ENCODE data around the gene DHPS. TPM values are rescaled to one million over a fixed set of nuclear protein-coding genes. Genes with fewer than 3 reads are reported as not detected.
"Not testable (repeated sequence)": the region's sequence is repeated elsewhere in the genome, so short reads cannot be mapped to it uniquely, and the experiment has no call there.

DHPS gene
- total and polyA plus RNA-seq, 5 donors from 2014 or later: 78.5 to 122 (median 98.2) TPM

GRCh38 chr19:12648088-12648487 is 33.6 kb downstream of the DHPS start:
- no peaks in the 10 kb centered on the region for H3K4me1 ChIP-seq (ENCODE audit: control insufficient read depth, insufficient read depth, low read length, poor library complexity, severe bottlenecking)
- no peaks in the 10 kb centered on the region for H3K27me3 Mint-ChIP-seq
- H3K4me1 Mint-ChIP-seq: no peaks in the 10 kb centered on the region
- ATAC-seq (ENCODE audit: low read depth in 2 of 2) (no peak), DNase-seq (no peak)
- H3K36me3 Mint-ChIP-seq: peaks cover 14% of the 10 kb centered on the region
- H3K27ac ChIP-seq (ENCODE audit: insufficient read depth, low read length, poor library complexity, severe bottlenecking): no peak overlapping the region
- H3K9me3 ChIP-seq (ENCODE audit: control insufficient read depth in 2 of 2, low read length in 2 of 2): no peaks in the 10 kb centered on the region
- H3K4me3 Mint-ChIP-seq: no peak overlapping the region
- H3K9me3 Mint-ChIP-seq: peaks cover 0 to 1% (median 0%) of the 10 kb centered on the region in 7 donors
- H3K27ac Mint-ChIP-seq: no peak overlapping the region
- H3K27me3 ChIP-seq (ENCODE audit: control insufficient read depth, insufficient read depth, low read length): no peaks in the 10 kb centered on the region
- peaks cover 11% of the 10 kb centered on the region for H3K36me3 ChIP-seq (ENCODE audit: control insufficient read depth, insufficient read depth, low read length)
- no peak overlapping the region for H3K4me3 ChIP-seq (ENCODE audit: low read depth, low read length)

- Mint-ChIP-seq H3K4me3 (no peak overlapping the region), H3K27ac (no peak overlapping the region), H3K9me3 (peaks cover 0 to 1% (median 0%) of the 10 kb centered on the region in 7 donors), H3K27me3 (no peaks in the 10 kb centered on the region), H3K36me3 (peaks cover 14% of the 10 kb centered on the region), H3K4me1 (no peaks in the 10 kb centered on the region)
- H3K36me3 ChIP-seq (ENCODE audit: control insufficient read depth, insufficient read depth, low read length): peaks cover 11% of the 10 kb centered on the region
- no peak for ATAC-seq (ENCODE audit: low read depth in 2 of 2)
- no peaks in the 10 kb centered on the region for H3K4me1 ChIP-seq (ENCODE audit: control insufficient read depth, insufficient read depth, low read length, poor library complexity, severe bottlenecking)
- no peak for DNase-seq
- H3K9me3 ChIP-seq (ENCODE audit: control insufficient read depth in 2 of 2, low read length in 2 of 2): no peaks in the 10 kb centered on the region
- no peak overlapping the region for H3K27ac ChIP-seq (ENCODE audit: insufficient read depth, low read length, poor library complexity, severe bottlenecking)
- H3K4me3 ChIP-seq (ENCODE audit: low read depth, low read length): no peak overlapping the region
- no peaks in the 10 kb centered on the region for H3K27me3 ChIP-seq (ENCODE audit: control insufficient read depth, insufficient read depth, low read length)
Observed at GRCh38 chr19:12647490-12648071, 34.1 kb downstream of the DHPS start.

GRCh38 chr19:12647047-12647446 is 34.6 kb downstream of the DHPS start:
- Histone ChIP-seq H3K9me3 (ENCODE audit: control insufficient read depth in 2 of 2, low read length in 2 of 2) (no peaks in the 10 kb centered on the region), H3K27ac (ENCODE audit: insufficient read depth, low read length, poor library complexity, severe bottlenecking) (no peak overlapping the region), H3K36me3 (ENCODE audit: control insufficient read depth, insufficient read depth, low read length) (peaks cover 7% of the 10 kb centered on the region), H3K4me1 (ENCODE audit: control insufficient read depth, insufficient read depth, low read length, poor library complexity, severe bottlenecking) (no peaks in the 10 kb centered on the region), H3K27me3 (ENCODE audit: control insufficient read depth, insufficient read depth, low read length) (no peaks in the 10 kb centered on the region), H3K4me3 (ENCODE audit: low read depth, low read length) (no peak overlapping the region)
- peaks cover 0 to 1% (median 0%) of the 10 kb centered on the region in 7 donors for H3K9me3 Mint-ChIP-seq
- no peaks in the 10 kb centered on the region for H3K27me3 Mint-ChIP-seq
- no peak overlapping the region for H3K27ac Mint-ChIP-seq
- ATAC-seq (ENCODE audit: low read depth in 2 of 2) (no peak), DNase-seq (no peak)
- H3K36me3 Mint-ChIP-seq: peaks cover 14% of the 10 kb centered on the region
- H3K4me3 Mint-ChIP-seq: no peak overlapping the region
- H3K4me1 Mint-ChIP-seq: no peaks in the 10 kb centered on the region

GRCh38 chr19:12646551-12646950 is 35.1 kb downstream of the DHPS start:
- H3K36me3 Mint-ChIP-seq: peaks cover 10% of the 10 kb centered on the region
- Histone ChIP-seq H3K36me3 (ENCODE audit: control insufficient read depth, insufficient read depth, low read length) (peaks cover 7% of the 10 kb centered on the region), H3K27me3 (ENCODE audit: control insufficient read depth, insufficient read depth, low read length) (no peaks in the 10 kb centered on the region), H3K4me3 (ENCODE audit: low read depth, low read length) (no peak overlapping the region), H3K9me3 (ENCODE audit: control insufficient read depth in 2 of 2, low read length in 2 of 2) (no peaks in the 10 kb centered on the region), H3K4me1 (ENCODE audit: control insufficient read depth, insufficient read depth, low read length, poor library complexity, severe bottlenecking) (no peaks in the 10 kb centered on the region), H3K27ac (ENCODE audit: insufficient read depth, low read length, poor library complexity, severe bottlenecking) (no peak overlapping the region)
- H3K27ac Mint-ChIP-seq: peak overlapping the region in 1 of 3 donors; percentile 45
- H3K4me3 Mint-ChIP-seq: no peak overlapping the region
- peaks cover 0 to 1% (median 0%) of the 10 kb centered on the region in 7 donors for H3K9me3 Mint-ChIP-seq
- ATAC-seq (ENCODE audit: low read depth in 2 of 2): no peak
- H3K27me3 Mint-ChIP-seq: no peaks in the 10 kb centered on the region
- no peaks in the 10 kb centered on the region for H3K4me1 Mint-ChIP-seq
- DNase-seq: no peak

- H3K4me1 ChIP-seq (ENCODE audit: control insufficient read depth, insufficient read depth, low read length, poor library complexity, severe bottlenecking): peaks cover 10% of the 10 kb centered on the region
- H3K4me3 Mint-ChIP-seq; H3K9me3 Mint-ChIP-seq; ATAC-seq (ENCODE audit: low read depth in 2 of 2); H3K36me3 ChIP-seq (ENCODE audit: control insufficient read depth, insufficient read depth, low read length); H3K27ac Mint-ChIP-seq; H3K27me3 ChIP-seq (ENCODE audit: control insufficient read depth, insufficient read depth, low read length); H3K27me3 Mint-ChIP-seq; H3K4me3 ChIP-seq (ENCODE audit: low read depth, low read length); H3K9me3 ChIP-seq (ENCODE audit: control insufficient read depth in 2 of 2, low read length in 2 of 2); DNase-seq; H3K4me1 Mint-ChIP-seq; H3K27ac ChIP-seq (ENCODE audit: insufficient read depth, low read length, poor library complexity, severe bottlenecking); H3K36me3 Mint-ChIP-seq: not testable (repeated sequence)
Observed at GRCh38 chr19:12643716-12644115, 38.0 kb downstream of the DHPS start.

GRCh38 chr19:12642506-12642905 is 39.2 kb downstream of the DHPS start:
- Histone ChIP-seq H3K4me1 (ENCODE audit: control insufficient read depth, insufficient read depth, low read length, poor library complexity, severe bottlenecking) (peaks cover 10% of the 10 kb centered on the region), H3K36me3 (ENCODE audit: control insufficient read depth, insufficient read depth, low read length) (no peaks in the 10 kb centered on the region), H3K9me3 (ENCODE audit: control insufficient read depth in 2 of 2, low read length in 2 of 2) (no peaks in the 10 kb centered on the region), H3K27ac (ENCODE audit: insufficient read depth, low read length, poor library complexity, severe bottlenecking) (no peak overlapping the region), H3K4me3 (ENCODE audit: low read depth, low read length) (no peak overlapping the region), H3K27me3 (ENCODE audit: control insufficient read depth, insufficient read depth, low read length) (no peaks in the 10 kb centered on the region)
- Mint-ChIP-seq H3K4me3 (no peak overlapping the region), H3K27me3 (no peaks in the 10 kb centered on the region), H3K36me3 (peaks cover 5% of the 10 kb centered on the region), H3K27ac (no peak overlapping the region), H3K4me1 (peaks cover 0 to 9% (median 7%) of the 10 kb centered on the region in 4 donors), H3K9me3 (no peaks in the 10 kb centered on the region)
- ATAC-seq (ENCODE audit: low read depth in 2 of 2) (no peak), DNase-seq (no peak)

- ATAC-seq (ENCODE audit: low read depth in 2 of 2): no peak
- H3K36me3 Mint-ChIP-seq: peaks cover 5% of the 10 kb centered on the region
Observed at GRCh38 chr19:12641456-12641855, 40.2 kb downstream of the DHPS start.

GRCh38 chr19:12639901-12640613 is 41.6 kb downstream of the DHPS start:
- ATAC-seq (ENCODE audit: low read depth in 2 of 2) (peak; percentile 90 to 91), DNase-seq (peak; percentile 64 to 86 (median 72))
- peak overlapping the region in 3 of 4 donors; percentile 11 to 84 (median 75) for H3K4me3 Mint-ChIP-seq
- no peaks in the 10 kb centered on the region for H3K27me3 Mint-ChIP-seq
- H3K9me3 Mint-ChIP-seq: no peaks in the 10 kb centered on the region
- H3K36me3 Mint-ChIP-seq: no peaks in the 10 kb centered on the region
- no peaks in the 10 kb centered on the region for H3K27me3 ChIP-seq (ENCODE audit: control insufficient read depth, insufficient read depth, low read length)
- no peaks in the 10 kb centered on the region for H3K9me3 ChIP-seq (ENCODE audit: control insufficient read depth in 2 of 2, low read length in 2 of 2)
- peak overlapping the region; percentile 68 to 94 (median 79) for H3K27ac Mint-ChIP-seq
- H3K4me3 ChIP-seq (ENCODE audit: low read depth, low read length): no peak overlapping the region
- H3K4me1 Mint-ChIP-seq: peaks cover 3 to 14% (median 9%) of the 10 kb centered on the region in 4 donors
- H3K27ac ChIP-seq (ENCODE audit: insufficient read depth, low read length, poor library complexity, severe bottlenecking): no peak overlapping the region
- peaks cover 10% of the 10 kb centered on the region for H3K4me1 ChIP-seq (ENCODE audit: control insufficient read depth, insufficient read depth, low read length, poor library complexity, severe bottlenecking)
- H3K36me3 ChIP-seq (ENCODE audit: control insufficient read depth, insufficient read depth, low read length): no peaks in the 10 kb centered on the region

More at GRCh38 chr19:12641456-12641855, 40.2 kb downstream of the DHPS start:
- no peak for DNase-seq
- Mint-ChIP-seq H3K27ac (no peak overlapping the region), H3K4me3 (no peak overlapping the region), H3K4me1 (peaks cover 0 to 9% (median 7%) of the 10 kb centered on the region in 4 donors), H3K9me3 (no peaks in the 10 kb centered on the region), H3K27me3 (no peaks in the 10 kb centered on the region)
- Histone ChIP-seq H3K27ac (ENCODE audit: insufficient read depth, low read length, poor library complexity, severe bottlenecking) (no peak overlapping the region), H3K9me3 (ENCODE audit: control insufficient read depth in 2 of 2, low read length in 2 of 2) (no peaks in the 10 kb centered on the region), H3K4me1 (ENCODE audit: control insufficient read depth, insufficient read depth, low read length, poor library complexity, severe bottlenecking) (peaks cover 10% of the 10 kb centered on the region), H3K4me3 (ENCODE audit: low read depth, low read length) (no peak overlapping the region), H3K27me3 (ENCODE audit: control insufficient read depth, insufficient read depth, low read length) (no peaks in the 10 kb centered on the region), H3K36me3 (ENCODE audit: control insufficient read depth, insufficient read depth, low read length) (no peaks in the 10 kb centered on the region)
